Posterior vena cava (tissue), 2 donors: ENCODE data around the gene PSMD9. TPM values are rescaled to one million over a fixed set of nuclear protein-coding genes. Genes with fewer than 3 reads are reported as not detected.

Source experiments
- DNase-seq: peaks from one replicate; pipeline ENCODE4 v3.0.0-alpha.2; 2020; ENCODE audit warnings: low spot score
- intact Hi-C, 2 donors: fragments of 100-400 bp; cut with DNase I; formaldehyde crosslinking; loops; one replicate each; pipeline versions ENCODE4 v1.14.1 to v1.14.2; 2022 to 2023
- total RNA-seq, 2 donors: library from RNA; stranded (reverse); fragmentation: NEBNext Ultra II Directional; extraction: Animal tissue kit (Norgen Biotek cat#: 25700); gene quantifications; one replicate each; pipeline ENCODE4 v1.2.1, GENCODE V29; 2021
- donor health status: DM: yes; HTN: yes; CAD: no.
- donor health status: DM: yes; HTN: yes; CAD: no.

Gene PSMD9
- total RNA-seq, 2 donors from 2014 or later: 37.9 to 42.1 TPM

DNA sequence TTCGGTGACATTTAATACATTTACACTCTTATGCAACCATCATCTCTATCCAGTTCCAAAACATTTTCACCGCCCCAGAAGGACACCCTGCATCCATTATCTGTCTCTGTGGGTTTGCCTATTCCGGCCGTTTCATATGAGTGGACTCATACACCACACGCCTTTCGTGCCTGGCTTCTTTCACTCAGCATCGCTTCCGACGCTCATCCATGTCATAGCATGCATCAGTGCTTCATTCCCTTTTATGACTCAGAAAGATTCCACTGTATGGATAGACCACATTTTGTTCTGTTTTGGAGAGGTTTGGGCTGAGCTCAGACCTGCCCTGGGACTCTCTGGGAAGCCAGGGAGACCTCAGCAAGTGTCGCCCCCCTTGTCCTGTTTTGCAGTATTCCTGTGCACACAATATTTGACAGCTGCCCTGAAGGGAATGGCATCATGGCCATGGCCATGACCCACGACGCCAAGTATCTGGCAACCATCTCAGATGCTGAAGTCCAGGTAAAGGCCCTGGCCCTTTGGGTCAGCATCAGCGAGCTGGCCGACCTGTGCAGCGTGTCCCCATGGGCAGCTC, 53.6 kb downstream of the PSMD9 start:
- DNase-seq: no peak
- intact Hi-C loops: no loop called here

DNA sequence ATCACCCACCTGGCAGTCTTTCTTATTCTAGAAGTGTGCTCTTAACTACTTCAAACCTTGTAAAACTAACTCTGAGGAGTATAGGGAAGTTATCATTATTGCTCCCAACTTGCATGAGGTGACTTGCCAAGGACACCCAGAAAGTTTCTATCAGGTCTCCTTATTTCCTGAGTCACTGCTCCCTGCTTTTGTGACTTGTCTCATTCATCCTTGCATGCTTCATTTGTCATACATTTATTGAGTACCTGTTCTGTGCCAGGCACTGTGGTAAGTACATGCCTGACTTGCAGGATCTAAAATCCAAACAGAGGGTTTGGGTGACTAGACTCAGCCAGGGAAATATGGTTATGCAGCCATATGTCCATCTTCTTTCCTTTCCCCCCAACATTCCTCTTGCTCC, 55.3 kb downstream of the PSMD9 start:
- DNase-seq: no peak
- intact Hi-C loops: no loop called here

DNA sequence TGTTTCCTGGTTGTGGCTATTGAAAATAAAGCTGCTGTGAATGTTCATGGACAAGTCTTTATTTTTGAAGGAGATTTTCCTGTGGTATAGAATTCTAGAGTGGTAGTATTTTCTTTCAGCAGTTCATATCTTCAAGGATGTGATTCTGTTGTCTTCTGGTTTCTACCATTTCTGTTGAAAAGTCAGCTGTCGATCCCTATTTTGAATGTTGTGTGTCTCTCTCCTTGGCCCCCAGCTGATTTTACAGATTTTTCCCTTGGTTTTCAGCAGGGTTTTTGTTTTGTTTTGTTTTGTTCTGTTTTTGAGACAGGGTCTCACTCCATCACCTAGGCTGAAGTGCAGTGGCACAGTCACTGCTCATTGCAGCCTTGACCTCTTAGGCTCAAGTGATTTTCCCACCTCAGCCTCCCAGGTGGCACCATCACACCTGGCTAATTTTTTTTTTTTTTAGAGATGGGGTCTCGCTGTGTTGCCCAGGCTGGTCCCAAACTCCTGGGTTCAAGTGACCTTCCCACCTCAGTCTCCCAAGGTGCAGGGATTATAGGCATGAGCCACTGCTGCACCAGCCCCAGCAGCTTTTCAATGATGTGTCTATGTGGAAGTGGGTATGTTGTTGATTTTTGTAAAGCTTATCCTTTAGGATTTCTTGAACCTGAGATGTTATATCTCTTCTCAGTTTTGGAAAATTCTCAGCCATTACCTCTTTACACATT, 57.9 kb downstream of the PSMD9 start:
- intact Hi-C loops: no loop called here
- DNase-seq: no peak

DNA sequence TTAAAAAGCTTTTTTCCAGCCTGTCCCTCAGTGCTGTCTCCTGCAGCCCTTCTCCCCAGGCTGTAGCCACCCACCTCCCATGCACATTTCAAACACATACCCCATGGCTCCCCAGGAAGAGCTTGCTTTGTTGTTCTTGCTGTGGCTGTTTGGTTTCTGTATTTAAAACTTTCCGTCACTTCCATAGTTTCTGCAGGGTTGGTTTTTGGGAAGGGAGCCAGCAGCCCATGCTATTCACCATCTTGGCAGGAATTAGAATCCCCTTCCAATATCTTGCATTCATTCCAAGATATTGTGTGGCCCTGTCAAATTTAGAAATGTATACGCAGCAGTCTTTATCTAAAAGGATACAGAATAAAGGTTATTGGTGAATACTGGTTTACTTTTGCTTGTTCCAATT, 59.4 kb downstream of the PSMD9 start:
- no peak for DNase-seq
- intact Hi-C loops: no loop called here

DNA sequence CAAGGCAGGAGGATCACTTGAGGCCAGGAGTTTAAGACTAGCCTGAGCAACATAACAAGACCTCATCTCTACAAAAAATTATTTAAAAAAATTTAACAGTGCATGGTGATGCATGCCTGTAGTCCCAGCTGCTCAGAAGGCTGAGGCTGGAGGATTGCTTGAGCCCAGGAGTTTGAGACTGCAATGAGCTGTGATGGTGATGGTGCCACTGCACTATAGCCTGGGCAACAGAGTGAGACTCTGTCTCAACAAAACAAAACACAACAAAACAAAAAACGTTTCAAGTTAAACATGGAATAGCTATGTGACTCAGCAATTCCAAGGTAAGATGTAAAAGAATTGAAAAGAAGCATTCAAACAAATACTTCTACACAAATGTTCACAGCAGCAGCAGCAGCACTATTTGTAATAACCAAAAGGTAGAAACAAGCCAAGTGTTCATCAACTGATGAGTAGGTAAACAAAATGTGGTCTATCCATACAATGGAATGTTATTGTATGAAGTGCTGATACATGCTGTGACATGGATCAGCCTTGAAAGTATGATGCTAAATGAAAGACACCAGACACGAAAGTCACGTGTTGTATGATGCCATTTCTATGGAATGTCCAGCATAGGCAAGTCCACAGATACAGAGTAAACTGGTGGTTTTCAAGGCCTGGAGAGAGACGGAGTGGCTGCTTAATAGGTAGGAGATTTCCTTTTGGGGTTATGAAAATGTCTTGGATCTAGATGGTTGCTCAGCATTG, 61.2 kb downstream of the PSMD9 start:
- DNase-seq: no peak
- intact Hi-C loops: loop anchor here in 1 of 2 donors (10.0 kb wide), 1 partner anchor 75 kb away; the partner anchor contains the start of gene BCL7A

DNA sequence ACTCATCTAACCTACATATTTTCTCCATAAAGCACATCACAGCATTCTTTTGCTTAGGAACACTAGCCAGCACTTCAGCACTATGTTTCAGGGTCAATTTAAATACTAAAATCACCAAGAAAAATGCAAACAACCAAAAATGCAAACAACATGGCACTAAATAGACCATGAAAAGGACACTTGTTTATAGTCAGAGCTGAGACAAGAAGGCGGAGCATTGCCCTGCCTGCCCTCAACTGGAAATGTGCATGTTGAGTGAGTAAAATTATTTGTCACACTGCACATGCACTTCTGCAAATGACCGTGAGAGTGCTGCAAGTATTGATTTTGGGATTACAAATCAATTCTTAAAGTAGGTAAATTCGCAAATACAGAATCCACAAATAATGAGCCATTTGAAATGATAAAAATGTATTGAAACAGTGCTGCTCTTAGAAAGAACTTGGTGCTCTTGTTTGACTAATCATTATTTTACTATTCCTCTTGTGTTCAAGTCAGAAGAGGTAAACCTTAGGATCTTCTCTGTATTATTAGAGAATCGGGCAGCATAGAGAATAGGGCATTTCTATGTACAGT, 64.6 kb downstream of the PSMD9 start:
- no peak for DNase-seq
- intact Hi-C loops: loop anchor here in 1 of 2 donors (10.0 kb wide), 1 partner anchor 72 kb away; the partner anchor contains the start of gene BCL7A

DNA sequence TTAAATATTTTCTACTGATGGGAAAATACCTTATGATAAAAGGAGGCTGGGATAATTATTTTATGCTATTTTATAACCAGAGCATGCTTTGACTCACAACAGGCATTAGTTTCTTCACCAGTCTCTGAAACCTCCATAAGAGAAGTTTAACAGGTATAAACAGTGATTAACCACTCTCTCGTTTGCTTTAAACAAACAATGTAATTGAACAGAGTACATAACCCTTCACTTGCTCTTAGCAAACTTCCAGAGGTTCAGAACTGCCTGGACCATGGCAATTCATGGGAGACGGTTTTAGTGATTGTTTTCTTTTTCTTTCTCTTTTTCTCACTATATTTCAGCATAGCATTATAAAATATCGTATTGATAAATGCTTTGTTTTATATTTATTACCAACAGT, 65.1 kb downstream of the PSMD9 start:
- intact Hi-C loops: loop anchor here in 1 of 2 donors (10.0 kb wide), 1 partner anchor 71 kb away; the partner anchor contains the start of gene BCL7A

DNA sequence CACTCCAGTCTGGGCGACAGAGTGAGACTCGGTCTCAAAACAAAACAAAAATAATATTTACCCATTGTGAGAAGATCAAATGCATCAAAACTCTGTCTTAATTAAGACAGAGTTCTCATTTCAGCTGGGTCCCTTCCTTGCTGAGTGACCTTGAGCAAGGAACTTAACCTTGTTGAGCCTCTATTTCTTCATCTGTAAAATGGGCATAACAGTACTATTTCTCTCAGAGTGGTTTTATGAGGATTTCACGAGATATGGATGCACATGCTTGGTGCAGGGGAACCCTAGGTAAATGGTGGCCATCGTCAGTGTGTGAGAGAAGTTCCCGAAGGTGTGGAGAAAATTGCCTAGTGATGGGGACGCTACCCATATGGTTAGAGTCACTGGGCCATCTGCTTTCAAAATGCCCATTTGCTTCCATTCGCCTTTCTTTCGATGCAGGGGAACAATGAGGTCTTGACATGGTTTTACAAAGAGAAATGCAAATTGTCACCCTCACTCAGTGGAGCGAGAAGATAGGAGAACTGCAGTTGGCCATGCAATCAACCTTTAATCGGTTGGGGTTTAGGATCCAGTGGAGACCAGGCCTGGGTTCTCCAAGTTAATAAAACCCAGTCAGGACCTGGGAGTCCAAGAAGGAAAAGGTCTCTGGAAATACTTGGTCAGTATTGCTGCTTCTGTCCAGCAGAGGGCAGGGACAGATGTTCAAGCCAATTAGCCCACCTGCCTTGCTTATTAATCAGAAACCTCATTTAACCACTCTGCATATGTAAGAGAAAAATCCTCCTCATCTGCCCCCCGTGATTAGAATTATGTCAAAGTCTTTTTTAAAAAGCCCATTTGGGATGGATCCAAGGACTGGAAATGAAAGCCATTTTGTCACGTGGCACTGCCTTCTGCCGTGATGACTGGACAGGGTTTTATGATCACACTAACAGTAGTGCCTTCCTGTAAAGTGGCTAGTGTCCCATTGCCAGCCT, 67.0 kb downstream of the PSMD9 start:
- intact Hi-C loops: loop anchor here in 1 of 2 donors (10.0 kb wide), 1 partner anchor 69 kb away; the partner anchor contains the start of gene BCL7A
- no peak for DNase-seq

More for the DNA sequence above, 65.1 kb downstream of the PSMD9 start:
- no peak for DNase-seq

GRCh38 chr12:121957861-121958515, 69.4 kb downstream of the PSMD9 start:
- no peak for DNase-seq
- intact Hi-C loops: loop anchor here in 1 of 2 donors (10.0 kb wide), 1 partner anchor 67 kb away; the partner anchor contains the start of gene BCL7A

DNA sequence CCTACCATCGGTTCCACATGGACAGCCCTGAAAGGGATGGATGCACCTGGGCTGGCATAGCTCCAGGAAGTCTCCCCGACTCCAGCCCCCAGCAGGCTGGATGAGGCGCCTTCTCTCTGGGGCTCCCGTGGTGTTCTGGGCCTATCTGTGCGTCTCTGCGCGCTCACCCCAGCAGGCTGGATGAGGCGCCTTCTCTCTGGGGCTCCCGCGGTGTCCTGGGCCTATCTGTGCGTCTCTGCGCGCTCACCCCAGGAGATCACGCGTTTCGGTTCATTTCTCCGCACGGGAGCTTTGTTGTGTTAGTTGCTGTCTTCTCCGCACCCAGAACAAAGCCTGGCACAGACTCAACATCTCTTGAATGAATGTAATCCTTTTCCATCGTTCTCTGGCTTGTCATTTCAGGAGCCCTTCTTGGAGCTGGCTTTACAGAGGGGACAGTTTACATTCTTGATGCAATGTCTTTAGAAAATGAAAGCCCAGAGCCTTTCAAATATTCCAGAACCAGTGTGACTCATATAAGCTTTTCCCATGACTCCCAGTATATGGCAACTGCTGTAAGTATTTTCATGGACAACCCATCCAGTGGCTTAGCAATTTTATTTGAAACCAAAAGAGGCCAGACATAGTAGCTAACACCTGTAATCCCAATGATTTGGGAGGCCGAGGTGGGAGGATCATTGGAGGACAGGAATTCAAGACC, 70.1 kb downstream of the PSMD9 start:
- intact Hi-C loops: loop anchor here in 1 of 2 donors (10.0 kb wide), 1 partner anchor 66 kb away; the partner anchor contains the start of gene BCL7A

DNA sequence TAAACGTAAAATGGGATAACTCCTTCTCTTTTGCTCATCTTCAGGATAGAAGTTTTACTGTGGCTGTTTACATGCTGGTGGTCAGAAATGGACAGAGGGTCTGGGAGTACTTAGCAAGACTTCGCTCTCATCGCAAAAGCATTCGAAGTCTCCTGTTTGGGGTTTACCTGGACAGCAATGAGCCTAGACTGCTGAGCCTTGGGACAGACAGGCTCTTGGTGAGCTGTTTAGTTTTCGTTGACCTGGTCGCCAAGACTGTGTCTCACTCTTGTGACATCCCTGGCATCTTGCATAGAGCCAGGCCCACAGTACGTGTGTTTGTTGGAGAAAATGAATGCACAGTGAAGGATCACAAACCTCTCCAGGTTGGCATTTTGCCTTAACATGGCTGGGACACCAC, 72.0 kb downstream of the PSMD9 start:
- no peak for DNase-seq
- intact Hi-C loops: no loop called here

More for the DNA sequence above, 70.1 kb downstream of the PSMD9 start:
- DNase-seq: no peak

DNA sequence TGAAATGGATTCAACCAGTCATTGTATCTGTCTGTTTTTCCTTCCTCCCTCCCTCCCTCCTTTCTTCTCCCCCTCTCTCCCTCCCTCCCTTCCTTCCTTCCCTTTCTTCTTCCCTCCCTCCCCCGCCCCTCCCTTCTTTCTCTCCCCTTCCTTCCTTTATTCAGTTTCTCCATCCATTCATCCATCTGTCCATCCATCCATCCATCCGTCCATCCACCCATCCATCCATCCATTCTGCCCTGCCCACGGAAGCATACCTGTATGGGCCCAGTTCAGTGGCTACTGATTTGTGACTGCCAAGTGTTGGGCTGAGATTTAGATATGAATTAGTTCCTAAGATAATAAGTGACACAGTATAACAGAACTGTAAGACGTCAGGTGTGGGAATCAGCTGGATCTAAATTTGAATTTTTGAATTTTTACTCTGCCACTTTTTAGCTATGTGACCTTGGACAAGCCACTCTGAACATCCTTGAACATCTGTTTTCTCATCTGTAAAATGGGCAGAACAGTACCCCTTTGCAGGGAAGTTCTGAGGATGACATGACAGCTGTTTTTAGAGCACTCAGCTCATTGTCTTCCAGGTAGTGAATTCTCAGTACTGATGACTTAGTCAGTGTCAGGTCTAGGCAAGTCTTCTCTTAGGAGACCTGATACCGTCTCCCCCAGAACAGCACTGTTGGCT, 72.7 kb downstream of the PSMD9 start:
- no peak for DNase-seq
- intact Hi-C loops: no loop called here

DNA sequence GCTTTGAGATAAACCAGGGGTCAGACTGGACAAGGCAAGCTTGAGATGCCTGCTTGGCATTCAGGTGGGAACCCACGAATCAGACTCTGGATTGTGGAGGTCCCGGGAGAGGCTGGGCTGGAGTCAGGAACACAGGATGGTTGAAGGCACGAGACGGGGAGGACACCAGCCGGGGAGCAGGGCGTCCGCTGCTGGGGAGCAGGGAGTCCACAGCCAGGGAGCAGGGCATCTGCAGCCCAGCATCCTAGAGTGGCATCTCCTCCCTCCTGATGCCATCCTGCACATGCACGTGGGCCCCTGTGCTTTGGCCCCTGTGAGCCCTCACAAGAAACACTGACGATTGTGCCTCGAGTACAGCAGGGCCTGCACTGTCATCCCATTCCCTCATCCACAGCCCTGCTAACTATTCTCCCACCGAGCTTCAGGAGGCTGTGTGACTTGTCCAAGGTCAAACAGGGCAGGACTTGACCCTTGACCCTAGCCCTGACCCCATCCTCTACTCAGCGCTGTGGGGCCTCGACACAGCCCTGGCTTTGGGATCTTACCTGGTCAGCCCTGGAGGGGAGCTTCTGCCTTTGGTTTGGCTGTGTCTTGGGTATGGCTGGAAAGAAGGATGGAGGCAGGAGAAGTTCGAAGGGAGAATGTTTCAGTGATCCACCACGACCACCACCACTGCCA, 74.9 kb downstream of the PSMD9 start:
- intact Hi-C loops: no loop called here
- DNase-seq: no peak

GRCh38 chr12:121964813-121965643, 76.4 kb downstream of the PSMD9 start:
- intact Hi-C loops: loop anchor here in 1 of 2 donors (5.0 kb wide), 1 partner anchor 37 kb away; no protein-coding TSS in a partner anchor
- DNase-seq: no peak

GRCh38 chr12:121966959-121967358, 78.4 kb downstream of the PSMD9 start:
- DNase-seq: no peak
- intact Hi-C loops: loop anchor here in 1 of 2 donors (5.0 kb wide), 1 partner anchor 35 kb away; no protein-coding TSS in a partner anchor
